T-helper 2 cell treated with Interferon-gamma antibody and Interleukin-4, amounts not matched to agents 5 μg/mL and 100 μg/mL, for 36 hours (primary cell): Measurements from ENCODE around the gene PALLD.

Experiments
- DNase-seq: peaks from one replicate; pipeline ENCODE4 v3.0.0; 2021; ENCODE audit warnings: low spot score
- H3K27ac Mint-ChIP-seq: one replicate; pipeline ENCODE4 v1.8.0; 2021; ENCODE audit warnings: mild to moderate bottlenecking, mixed read lengths
- H3K27me3 Mint-ChIP-seq: one replicate; pipeline ENCODE4 v1.8.0; 2021; ENCODE audit warnings: low read depth, mixed read lengths
- H3K36me3 Mint-ChIP-seq: one replicate; pipeline ENCODE4 v1.8.0; 2021; ENCODE audit warnings: low read depth, mixed read lengths
- H3K4me1 Mint-ChIP-seq: one replicate; pipeline ENCODE4 v1.8.0; 2021; ENCODE audit warnings: low read depth, mixed read lengths
- H3K4me3 Mint-ChIP-seq: one replicate; pipeline ENCODE4 v1.8.0; 2022; ENCODE audit warnings: mild to moderate bottlenecking, moderate library complexity, mixed read lengths
- H3K9me3 Mint-ChIP-seq: one replicate; pipeline ENCODE4 v1.8.0; 2021; ENCODE audit warnings: mixed read lengths

The PALLD gene

GRCh38 chr4:168882650-168883233 is 385.9 kb downstream of the PALLD start:
- Mint-ChIP-seq H3K27me3 (peaks cover 17% of the 10 kb centered on the region), H3K9me3 (no peaks in the 10 kb centered on the region), H3K27ac (no peak overlapping the region), H3K4me3 (no peak overlapping the region), H3K4me1 (peaks cover 17% of the 10 kb centered on the region), H3K36me3 (peaks cover 12% of the 10 kb centered on the region)
- no peak for DNase-seq

GRCh38 chr4:168883513-168883912 is 386.7 kb downstream of the PALLD start:
- Mint-ChIP-seq H3K9me3 (no peaks in the 10 kb centered on the region), H3K27ac (no peak overlapping the region), H3K4me1 (peaks cover 15% of the 10 kb centered on the region), H3K4me3 (no peak overlapping the region), H3K36me3 (peaks cover 8% of the 10 kb centered on the region), H3K27me3 (peaks cover 14% of the 10 kb centered on the region)
- DNase-seq = no peak

GRCh38 chr4:168884251-168885124 is 387.6 kb downstream of the PALLD start:
- no peaks in the 10 kb centered on the region for H3K9me3 Mint-ChIP-seq
- no peak overlapping the region for H3K4me3 Mint-ChIP-seq
- DNase-seq = no peak
- no peak overlapping the region for H3K27ac Mint-ChIP-seq
- peaks cover 6% of the 10 kb centered on the region for H3K27me3 Mint-ChIP-seq
- peaks cover 3% of the 10 kb centered on the region for H3K36me3 Mint-ChIP-seq
- H3K4me1 Mint-ChIP-seq = peaks cover 11% of the 10 kb centered on the region

- Mint-ChIP-seq H3K36me3 (peaks cover 5% of the 10 kb centered on the region), H3K9me3 (no peaks in the 10 kb centered on the region), H3K4me1 (peaks cover 7% of the 10 kb centered on the region), H3K27me3 (peaks cover 6% of the 10 kb centered on the region), H3K27ac (no peak overlapping the region), H3K4me3 (no peak overlapping the region)
- no peak for DNase-seq
These were observed 388.5 kb downstream of the PALLD start for GRCh38 chr4:168885400-168885799.

GRCh38 chr4:168886351-168886750 is 389.5 kb downstream of the PALLD start:
- Mint-ChIP-seq H3K27ac (no peak overlapping the region), H3K36me3 (peaks cover 6% of the 10 kb centered on the region), H3K4me3 (no peak overlapping the region), H3K9me3 (no peaks in the 10 kb centered on the region), H3K27me3 (peaks cover 3% of the 10 kb centered on the region), H3K4me1 (peaks cover 2% of the 10 kb centered on the region)
- DNase-seq = no peak

GRCh38 chr4:168887809-168888208 is 391.0 kb downstream of the PALLD start:
- H3K36me3 Mint-ChIP-seq = peaks cover 9% of the 10 kb centered on the region
- no peak for DNase-seq
- H3K27ac Mint-ChIP-seq = no peak overlapping the region
- H3K9me3 Mint-ChIP-seq = no peaks in the 10 kb centered on the region
- no peak overlapping the region for H3K4me3 Mint-ChIP-seq
- no peaks in the 10 kb centered on the region for H3K27me3 Mint-ChIP-seq
- peaks cover 2% of the 10 kb centered on the region for H3K4me1 Mint-ChIP-seq

- H3K9me3 Mint-ChIP-seq = no peaks in the 10 kb centered on the region
- no peak for DNase-seq
- H3K27me3 Mint-ChIP-seq = no peaks in the 10 kb centered on the region
- H3K36me3 Mint-ChIP-seq = peaks cover 12% of the 10 kb centered on the region
- no peak overlapping the region for H3K27ac Mint-ChIP-seq
- no peak overlapping the region for H3K4me3 Mint-ChIP-seq
- H3K4me1 Mint-ChIP-seq = no peaks in the 10 kb centered on the region
These were observed 391.9 kb downstream of the PALLD start for GRCh38 chr4:168888715-168889215.

- no peaks in the 10 kb centered on the region for H3K4me1 Mint-ChIP-seq
- no peaks in the 10 kb centered on the region for H3K9me3 Mint-ChIP-seq
- H3K4me3 Mint-ChIP-seq = no peak overlapping the region
- no peak overlapping the region for H3K27ac Mint-ChIP-seq
- H3K27me3 Mint-ChIP-seq = no peaks in the 10 kb centered on the region
- no peak for DNase-seq
- H3K36me3 Mint-ChIP-seq = peaks cover 10% of the 10 kb centered on the region
These were observed 394.2 kb downstream of the PALLD start for GRCh38 chr4:168891086-168891485.

GRCh38 chr4:168891688-168892087 is 394.8 kb downstream of the PALLD start:
- no peak overlapping the region for H3K4me3 Mint-ChIP-seq
- H3K9me3 Mint-ChIP-seq = no peaks in the 10 kb centered on the region
- H3K27ac Mint-ChIP-seq = no peak overlapping the region
- no peak for DNase-seq
- peaks cover 10% of the 10 kb centered on the region for H3K36me3 Mint-ChIP-seq
- no peaks in the 10 kb centered on the region for H3K27me3 Mint-ChIP-seq
- H3K4me1 Mint-ChIP-seq = no peaks in the 10 kb centered on the region

GRCh38 chr4:168892475-168892874 is 395.6 kb downstream of the PALLD start:
- H3K27ac Mint-ChIP-seq = no peak overlapping the region
- H3K9me3 Mint-ChIP-seq = no peaks in the 10 kb centered on the region
- no peaks in the 10 kb centered on the region for H3K4me1 Mint-ChIP-seq
- H3K4me3 Mint-ChIP-seq = no peak overlapping the region
- H3K36me3 Mint-ChIP-seq = peaks cover 10% of the 10 kb centered on the region
- DNase-seq = no peak
- no peaks in the 10 kb centered on the region for H3K27me3 Mint-ChIP-seq

- H3K4me1 Mint-ChIP-seq = no peaks in the 10 kb centered on the region
- peaks cover 10% of the 10 kb centered on the region for H3K36me3 Mint-ChIP-seq
- no peaks in the 10 kb centered on the region for H3K9me3 Mint-ChIP-seq
- no peak for DNase-seq
- H3K4me3 Mint-ChIP-seq = no peak overlapping the region
- H3K27me3 Mint-ChIP-seq = no peaks in the 10 kb centered on the region
- H3K27ac Mint-ChIP-seq = no peak overlapping the region
These were observed 396.4 kb downstream of the PALLD start for GRCh38 chr4:168893205-168893604.

GRCh38 chr4:168893807-168894206 is 397.0 kb downstream of the PALLD start:
- H3K4me1 Mint-ChIP-seq = no peaks in the 10 kb centered on the region

GRCh38 chr4:168900080-168900479 is 403.2 kb downstream of the PALLD start:
- Mint-ChIP-seq H3K4me1 (no peaks in the 10 kb centered on the region), H3K9me3 (no peaks in the 10 kb centered on the region), H3K27ac (no peak overlapping the region), H3K36me3 (peaks cover 5% of the 10 kb centered on the region), H3K27me3 (no peaks in the 10 kb centered on the region), H3K4me3 (no peak overlapping the region)
- DNase-seq = no peak

More at GRCh38 chr4:168893807-168894206, 397.0 kb downstream of the PALLD start:
- DNase-seq = no peak
- H3K27ac Mint-ChIP-seq = no peak overlapping the region
- H3K27me3 Mint-ChIP-seq = no peaks in the 10 kb centered on the region
- peaks cover 13% of the 10 kb centered on the region for H3K36me3 Mint-ChIP-seq
- H3K9me3 Mint-ChIP-seq = no peaks in the 10 kb centered on the region
- H3K4me3 Mint-ChIP-seq = no peak overlapping the region

- no peaks in the 10 kb centered on the region for H3K27me3 Mint-ChIP-seq
- no peaks in the 10 kb centered on the region for H3K9me3 Mint-ChIP-seq
- H3K4me1 Mint-ChIP-seq = peaks cover 5% of the 10 kb centered on the region
- H3K27ac Mint-ChIP-seq = no peak overlapping the region
- no peaks in the 10 kb centered on the region for H3K36me3 Mint-ChIP-seq
- no peak for DNase-seq
- no peak overlapping the region for H3K4me3 Mint-ChIP-seq
These were observed 410.4 kb downstream of the PALLD start for GRCh38 chr4:168907119-168907698.
